ENCODE results near the gene MYBPC1. TPM values are rescaled to one million over a fixed set of nuclear protein-coding genes. Genes with fewer than 3 reads are reported as not detected.
"Not testable (repeated sequence)": the region's sequence is repeated elsewhere in the genome, so short reads cannot be mapped to it uniquely, and the experiment has no call there.

MYBPC1 gene
- total RNA-seq, 6 donors from 2014 or later = 6.3 TPM; not detected in 5

GRCh38 chr12:101678081-101678480, 83.3 kb downstream of the MYBPC1 start:
- no peaks in the 10 kb centered on the region for H3K36me3 ChIP-seq
- TF ChIP-seq CTCF (IDR thresholded peaks at IDR 0.05) = no peak
- no peak for TF ChIP-seq POLR2AphosphoS5 (IDR thresholded peaks at IDR 0.05)
- TF ChIP-seq EP300 (IDR thresholded peaks at IDR 0.05) = no peak
- no peak for TF ChIP-seq POLR2A (IDR thresholded peaks at IDR 0.05)
- H3K4me1 ChIP-seq = no peaks in the 10 kb centered on the region
- H3K4me3 ChIP-seq = no peak overlapping the region
- DNase-seq (no peak), ATAC-seq (ENCODE audit: low FRiP score in 2 of 2) (no peak)
- H3K27ac ChIP-seq = no peak overlapping the region
- H3K9me3 ChIP-seq = no peaks in the 10 kb centered on the region
- H3K27me3 ChIP-seq = no peaks in the 10 kb centered on the region

GRCh38 chr12:101680240-101680639, 85.5 kb downstream of the MYBPC1 start:
- TF ChIP-seq POLR2AphosphoS5 (IDR thresholded peaks at IDR 0.05) = no peak
- no peak for TF ChIP-seq CTCF (IDR thresholded peaks at IDR 0.05)
- TF ChIP-seq POLR2A (IDR thresholded peaks at IDR 0.05) = no peak
- TF ChIP-seq EP300 (IDR thresholded peaks at IDR 0.05) = no peak
- 82 to 88% methylated on average over 3 of the region's 3 CpGs for WGBS, 2 donors
- H3K4me3 ChIP-seq = no peak overlapping the region
- H3K4me1 ChIP-seq = no peaks in the 10 kb centered on the region
- no peak for DNase-seq
- no peaks in the 10 kb centered on the region for H3K9me3 ChIP-seq
- no peak for ATAC-seq (ENCODE audit: low FRiP score in 2 of 2)
- no peak overlapping the region for H3K27ac ChIP-seq
- no peaks in the 10 kb centered on the region for H3K36me3 ChIP-seq
- H3K27me3 ChIP-seq = no peaks in the 10 kb centered on the region

GRCh38 chr12:101680647-101681046, 85.9 kb downstream of the MYBPC1 start:
- H3K27me3 ChIP-seq = no peaks in the 10 kb centered on the region
- no peak for ATAC-seq (ENCODE audit: low FRiP score in 2 of 2)
- no peaks in the 10 kb centered on the region for H3K36me3 ChIP-seq
- no peak overlapping the region for H3K4me3 ChIP-seq
- H3K9me3 ChIP-seq = no peaks in the 10 kb centered on the region
- H3K4me1 ChIP-seq = no peaks in the 10 kb centered on the region
- DNase-seq = no peak
- TF ChIP-seq POLR2AphosphoS5 (IDR thresholded peaks at IDR 0.05) (no peak), CTCF (IDR thresholded peaks at IDR 0.05) (no peak), EP300 (IDR thresholded peaks at IDR 0.05) (no peak), POLR2A (IDR thresholded peaks at IDR 0.05) (no peak)
- no peak overlapping the region for H3K27ac ChIP-seq

GRCh38 chr12:101681627-101682026, 86.9 kb downstream of the MYBPC1 start:
- not testable (repeated sequence) for H3K4me1 ChIP-seq; ATAC-seq (ENCODE audit: low FRiP score in 2 of 2); H3K9me3 ChIP-seq; H3K4me3 ChIP-seq; DNase-seq; H3K36me3 ChIP-seq; H3K27ac ChIP-seq; H3K27me3 ChIP-seq
- 69 to 71% methylated on average over 4 to 6 of the region's 6 CpGs for WGBS, 2 donors

GRCh38 chr12:101685092-101685491, 90.3 kb downstream of the MYBPC1 start:
- no peak for TF ChIP-seq POLR2A (IDR thresholded peaks at IDR 0.05)
- no peak for TF ChIP-seq EP300 (IDR thresholded peaks at IDR 0.05)
- TF ChIP-seq CTCF (IDR thresholded peaks at IDR 0.05) = no peak
- TF ChIP-seq POLR2AphosphoS5 (IDR thresholded peaks at IDR 0.05) = no peak
- ATAC-seq (ENCODE audit: low FRiP score in 2 of 2) (no peak), DNase-seq (no peak)
- H3K9me3 ChIP-seq = no peaks in the 10 kb centered on the region
- H3K36me3 ChIP-seq = no peaks in the 10 kb centered on the region
- no peaks in the 10 kb centered on the region for H3K27me3 ChIP-seq
- no peak overlapping the region for H3K4me3 ChIP-seq
- WGBS, 2 donors = 90 to 98% methylated on average over 1 of the region's 1 CpG
- no peaks in the 10 kb centered on the region for H3K4me1 ChIP-seq
- no peak overlapping the region for H3K27ac ChIP-seq

All from upper lobe of left lung (tissue), 6 donors.